ENCODE measurements around the gene SULF2. TPM values are rescaled to one million over a fixed set of nuclear protein-coding genes. Genes with fewer than 3 reads are reported as not detected.

Gene SULF2
- total RNA-seq, 1 experiment from 2014 or later = 3.9 TPM

GRCh38 chr20:47660983-47661700 is 124.1 kb downstream of the SULF2 start:
- no peak for DNase-seq (ENCODE audit: extremely low read depth, low read depth)

GRCh38 chr20:47660602-47660905 is 124.7 kb downstream of the SULF2 start:
- no peak for DNase-seq (ENCODE audit: extremely low read depth, low read depth)

GRCh38 chr20:47659904-47660601 is 125.2 kb downstream of the SULF2 start:
- DNase-seq (ENCODE audit: extremely low read depth, low read depth) = no peak

- DNase-seq (ENCODE audit: extremely low read depth, low read depth) = no peak
These were observed 129.0 kb downstream of the SULF2 start for GRCh38 chr20:47656318-47656717.

- DNase-seq (ENCODE audit: extremely low read depth, low read depth) = no peak
These were observed 129.6 kb downstream of the SULF2 start for GRCh38 chr20:47655635-47656034.

GRCh38 chr20:47654370-47654769 is 130.9 kb downstream of the SULF2 start:
- DNase-seq (ENCODE audit: extremely low read depth, low read depth) = no peak

GRCh38 chr20:47653869-47654268 is 131.4 kb downstream of the SULF2 start:
- DNase-seq (ENCODE audit: extremely low read depth, low read depth) = no peak

GRCh38 chr20:47652794-47653193 is 132.5 kb downstream of the SULF2 start:
- no peak for DNase-seq (ENCODE audit: extremely low read depth, low read depth)

- DNase-seq (ENCODE audit: extremely low read depth, low read depth) = no peak
These were observed 133.0 kb downstream of the SULF2 start for GRCh38 chr20:47652301-47652700.

GRCh38 chr20:47648943-47649342 is 136.3 kb downstream of the SULF2 start:
- DNase-seq (ENCODE audit: extremely low read depth, low read depth) = no peak

GRCh38 chr20:47647994-47648393 is 137.3 kb downstream of the SULF2 start:
- no peak for DNase-seq (ENCODE audit: extremely low read depth, low read depth)

GRCh38 chr20:47645632-47646031 is 139.6 kb downstream of the SULF2 start:
- DNase-seq (ENCODE audit: extremely low read depth, low read depth) = no peak

GRCh38 chr20:47642624-47643023 is 142.7 kb downstream of the SULF2 start:
- DNase-seq (ENCODE audit: extremely low read depth, low read depth) = peak; percentile 36

GRCh38 chr20:47642118-47642517 is 143.2 kb downstream of the SULF2 start:
- no peak for DNase-seq (ENCODE audit: extremely low read depth, low read depth)

- no peak for DNase-seq (ENCODE audit: extremely low read depth, low read depth)
These were observed 146.4 kb downstream of the SULF2 start for GRCh38 chr20:47638851-47639250.

- DNase-seq (ENCODE audit: extremely low read depth, low read depth) = no peak
These were observed 150.0 kb downstream of the SULF2 start for GRCh38 chr20:47635256-47635655.

- DNase-seq (ENCODE audit: extremely low read depth, low read depth) = no peak
These were observed 154.2 kb downstream of the SULF2 start for GRCh38 chr20:47631078-47631477.

GRCh38 chr20:47629907-47630306 is 155.4 kb downstream of the SULF2 start:
- DNase-seq (ENCODE audit: extremely low read depth, low read depth) = no peak

- DNase-seq (ENCODE audit: extremely low read depth, low read depth) = no peak
These were observed 157.7 kb downstream of the SULF2 start for GRCh38 chr20:47627540-47627939.

GRCh38 chr20:47623206-47623605 is 162.1 kb downstream of the SULF2 start:
- no peak for DNase-seq (ENCODE audit: extremely low read depth, low read depth)

- DNase-seq (ENCODE audit: extremely low read depth, low read depth) = no peak
These were observed 163.1 kb downstream of the SULF2 start for GRCh38 chr20:47622118-47622665.
